HG03139 (cell line): ENCODE results near the gene KDM1B.
A peak's percentile ranks its signal among the peaks of the same experiment; 100 is the strongest.

Source experiments
- ATAC-seq: cut with Tn5 transposase; IDR thresholded peaks from one replicate; pipeline ENCODE4 v1.9.1; 2021; ENCODE audit not compliant: unreplicated experiment

KDM1B gene

GRCh38 chr6:18259675-18260447, 104.6 kb downstream of the KDM1B start:
- no peak for ATAC-seq

- peak; percentile 26 for ATAC-seq
Observed at GRCh38 chr6:18260448-18261106, 105.4 kb downstream of the KDM1B start.

DNA sequence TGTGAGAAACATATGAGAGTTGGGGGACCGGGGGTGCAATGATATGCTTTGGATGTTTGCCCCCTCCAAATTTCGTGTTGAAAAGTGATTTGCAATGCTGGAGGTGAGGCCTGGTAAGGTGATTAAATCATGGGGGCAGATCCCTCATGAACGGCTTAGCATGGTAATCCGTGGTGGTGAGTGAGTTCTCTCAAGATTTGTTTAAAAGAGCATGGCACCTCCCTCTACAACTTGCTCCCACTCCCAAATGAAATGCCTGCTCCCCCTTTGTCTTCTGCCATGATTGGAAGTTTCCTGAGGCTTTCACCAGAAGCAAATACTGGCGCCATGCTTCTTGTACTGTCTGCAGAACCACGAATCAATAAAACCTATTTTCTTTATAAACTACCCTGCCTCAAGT, 106.7 kb downstream of the KDM1B start:
- no peak for ATAC-seq

GRCh38 chr6:18262702-18263417, 107.6 kb downstream of the KDM1B start:
- ATAC-seq = peak; percentile 62

GRCh38 chr6:18263418-18264218, 108.4 kb downstream of the KDM1B start:
- no peak for ATAC-seq

GRCh38 chr6:18264219-18264922, 109.1 kb downstream of the KDM1B start, which contains the start of gene DEK:
TSS of gene DEK (minus strand) at chr6:18264530. CDS start at chr6:18263987, 543 bp downstream.
- peak; percentile 36 for ATAC-seq

GRCh38 chr6:18264923-18265377, 109.7 kb downstream of the KDM1B start:
- no peak for ATAC-seq

DNA sequence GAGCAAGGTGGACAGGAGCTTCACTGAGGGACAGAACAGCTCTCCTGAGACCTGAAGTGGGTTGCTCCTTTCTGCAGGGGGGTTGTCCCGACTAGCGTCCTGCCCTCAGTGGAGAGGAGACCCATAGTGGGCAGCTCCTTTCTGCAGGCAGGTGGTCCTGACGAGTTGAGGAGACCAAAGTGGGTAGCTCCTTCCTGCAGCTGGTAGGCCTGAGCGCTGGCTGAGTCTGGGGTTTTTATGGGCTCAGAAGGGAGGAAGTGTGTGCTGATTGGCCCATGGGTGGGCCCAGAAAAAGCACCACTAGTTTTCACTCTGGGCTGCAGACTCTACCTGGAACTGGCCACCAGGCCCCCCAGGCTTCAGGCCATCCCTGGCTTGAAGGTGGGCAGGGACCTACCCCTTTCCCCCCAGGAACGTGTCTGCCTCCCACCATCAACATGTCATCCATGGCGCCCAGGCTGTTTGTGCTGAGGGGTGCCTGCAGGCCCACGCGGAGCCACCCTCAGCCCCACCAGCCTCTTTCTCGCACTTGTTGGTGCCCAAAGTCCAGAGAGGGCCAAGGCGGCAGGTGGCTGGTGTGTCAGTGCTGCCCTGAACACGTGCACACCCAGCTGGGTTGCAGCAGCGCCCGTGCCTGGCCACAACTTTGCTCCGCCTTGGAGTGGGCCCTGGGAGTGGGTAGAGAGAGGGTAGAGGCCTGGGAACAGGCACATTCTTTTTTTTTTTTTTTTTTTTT, 110.7 kb downstream of the KDM1B start:
- ATAC-seq = no peak

DNA sequence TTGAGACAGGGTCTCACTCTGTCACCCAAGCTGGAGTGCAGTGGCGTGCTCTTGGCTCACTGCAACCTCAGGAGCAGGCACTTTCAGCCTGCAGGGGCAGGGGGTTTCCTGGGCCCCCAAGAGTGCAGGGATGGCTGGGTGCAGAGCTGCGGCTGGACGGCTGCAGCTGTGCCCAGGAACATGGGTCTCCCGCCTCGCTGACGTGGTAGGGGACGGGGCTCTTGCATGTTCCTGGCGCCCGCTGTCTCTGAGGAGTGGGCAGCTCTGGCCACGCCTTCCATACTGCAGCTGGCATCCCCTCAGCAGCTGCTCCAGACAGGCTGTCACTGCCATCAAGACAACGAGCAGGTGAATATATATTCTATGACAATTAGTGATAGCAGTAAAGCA, 111.3 kb downstream of the KDM1B start:
- no peak for ATAC-seq

- no peak for ATAC-seq
Observed at GRCh38 chr6:18268066-18268465, 112.8 kb downstream of the KDM1B start.

DNA sequence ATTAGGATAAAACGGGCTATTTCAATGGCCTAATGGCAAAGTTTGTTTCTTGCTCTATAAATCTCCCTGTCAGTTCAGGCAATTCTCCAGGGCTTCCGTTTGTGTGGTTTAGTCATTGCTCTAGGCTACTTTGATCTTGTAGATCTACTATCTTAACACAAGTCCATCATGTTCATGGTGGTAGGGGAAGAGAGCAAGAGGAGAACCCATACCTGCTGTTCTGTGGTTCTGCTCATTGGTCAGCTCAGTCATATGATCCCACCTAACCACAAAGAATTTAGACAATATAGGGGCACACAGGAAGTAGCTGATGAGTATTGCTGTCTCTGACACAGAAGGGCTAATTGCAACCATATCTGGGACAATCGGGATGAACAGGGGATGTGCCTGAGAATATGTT, 114.0 kb downstream of the KDM1B start:
- peak; percentile 47 for ATAC-seq

DNA sequence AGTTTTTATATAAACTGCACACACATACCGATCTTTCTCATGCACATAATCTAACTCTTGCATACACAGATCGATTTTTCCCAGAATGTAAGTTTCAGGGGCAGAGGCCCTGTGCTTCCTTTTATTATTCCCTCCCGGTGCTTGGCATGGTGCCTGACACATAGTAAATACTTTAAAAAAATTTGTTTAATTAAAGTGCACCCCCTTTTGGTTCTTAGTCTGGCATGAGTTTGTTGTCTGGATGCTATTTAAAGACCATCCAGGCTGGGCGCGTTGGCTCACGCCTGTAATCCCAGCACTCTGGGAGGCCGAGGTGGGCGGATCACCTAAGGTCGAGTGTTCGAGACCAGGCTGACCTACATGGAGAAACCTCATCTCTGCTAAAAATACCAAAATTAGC, 114.5 kb downstream of the KDM1B start:
- ATAC-seq = no peak

DNA sequence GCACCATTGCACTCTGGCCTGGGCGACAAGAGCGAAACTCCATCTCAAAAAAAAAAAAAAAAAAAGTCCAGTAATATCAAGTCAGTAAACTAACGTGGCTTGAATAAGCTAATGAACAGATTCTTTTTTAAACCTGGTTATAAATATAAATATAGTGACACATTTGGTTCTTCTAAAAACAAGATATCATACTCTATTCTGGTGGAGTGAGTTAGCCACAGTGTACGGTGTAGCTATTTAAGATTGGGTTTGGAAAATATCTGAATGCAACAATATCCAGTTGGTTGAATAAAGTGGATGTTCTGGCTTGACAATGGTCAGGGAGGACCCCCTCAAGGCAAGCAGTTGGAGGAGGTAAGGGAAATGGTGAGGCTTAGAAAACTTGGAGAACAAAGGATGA, 115.0 kb downstream of the KDM1B start:
- no peak for ATAC-seq
